HG02884 (cell line): Measurements from ENCODE around the gene NDUFB5.
A peak's percentile ranks its signal among the peaks of the same experiment; 100 is the strongest.

Experiments used
- ATAC-seq: cut with Tn5 transposase; IDR thresholded peaks from one replicate; pipeline ENCODE4 v1.9.1; 2021; ENCODE audit warnings: mild to moderate bottlenecking, moderate library complexity; ENCODE audit not compliant: unreplicated experiment

Gene NDUFB5

GRCh38 chr3:179604321-179605078, at the start of gene NDUFB5, which contains the start of gene MRPL47:
Gene NDUFB5, plus strand, starts transcription at chr3:179604794. Its CDS starts 22 bp downstream, at chr3:179604816.
Gene MRPL47, minus strand, starts transcription at chr3:179604638. Its CDS starts 14 bp downstream, at chr3:179604624.
- ATAC-seq: peak; percentile 94

- no peak for ATAC-seq
These were observed 45.7 kb upstream of the NDUFB5 start for GRCh38 chr3:179558742-179559364.

- no peak for ATAC-seq
These were observed 43.8 kb upstream of the NDUFB5 start for GRCh38 chr3:179560791-179561190.

GRCh38 chr3:179562591-179563270, 41.9 kb upstream of the NDUFB5 start, which contains the start of gene ACTL6A:
Gene ACTL6A, plus strand, starts transcription at chr3:179562926. Its CDS starts 167 bp downstream, at chr3:179563093.
- peak; percentile 93 for ATAC-seq

GRCh38 chr3:179563271-179563783, 41.3 kb upstream of the NDUFB5 start:
- ATAC-seq: peak; percentile 38

GRCh38 chr3:179565496-179565895, 39.1 kb upstream of the NDUFB5 start:
- no peak for ATAC-seq

GRCh38 chr3:179580992-179581391, 23.6 kb upstream of the NDUFB5 start:
- no peak for ATAC-seq

GRCh38 chr3:179589143-179589542, 15.5 kb upstream of the NDUFB5 start:
- peak; percentile 81 for ATAC-seq

- no peak for ATAC-seq
These were observed 13.9 kb upstream of the NDUFB5 start for GRCh38 chr3:179590669-179591068.

- ATAC-seq: no peak
These were observed 13.3 kb upstream of the NDUFB5 start for GRCh38 chr3:179591313-179591712.

- ATAC-seq: no peak
These were observed 5.1 kb upstream of the NDUFB5 start for GRCh38 chr3:179599531-179599930.

GRCh38 chr3:179603321-179603720, 1.3 kb upstream of the NDUFB5 start:
- ATAC-seq: no peak

- no peak for ATAC-seq
These were observed 763 bp upstream of the NDUFB5 start for GRCh38 chr3:179603831-179604230.

GRCh38 chr3:179606534-179607085, 2.0 kb downstream of the NDUFB5 start:
- ATAC-seq: no peak

GRCh38 chr3:179608931-179609720, 4.5 kb downstream of the NDUFB5 start:
- ATAC-seq: peak; percentile 61

GRCh38 chr3:179610066-179610465, 5.5 kb downstream of the NDUFB5 start:
- ATAC-seq: no peak

GRCh38 chr3:179613807-179614206, 9.2 kb downstream of the NDUFB5 start:
- ATAC-seq: no peak

GRCh38 chr3:179615458-179616173, 11.0 kb downstream of the NDUFB5 start:
- no peak for ATAC-seq

- ATAC-seq: no peak
These were observed 17.4 kb downstream of the NDUFB5 start for GRCh38 chr3:179622023-179622422.

GRCh38 chr3:179624451-179624850, 19.9 kb downstream of the NDUFB5 start:
- no peak for ATAC-seq
